SK-N-SH treated with all-trans-retinoic acid at 6 μM for 48 hours (cell line): ENCODE measurements around the gene GRID1.
A peak's percentile ranks its signal among the peaks of the same experiment; 100 is the strongest.

ENCODE experiments used
- ATAC-seq: fragments of 200-7000 bp; cut with Tn5 transposase; 3 replicates; pipeline ENCODE4 v1.9.1; 2020; ENCODE audit warnings: mild to moderate bottlenecking, moderate library complexity
- CREB5 ChIP-seq: fragments of 250-450 bp; sonication (Bioruptor Pico); IDR thresholded peaks from 2 replicates; pipeline ENCODE4 v1.5.1; 2020; ENCODE audit warnings: low read depth, mild to moderate bottlenecking, moderate library complexity
- CSDC2 ChIP-seq: fragments of 250-450 bp; sonication (Bioruptor Pico); IDR thresholded peaks from 2 replicates; pipeline ENCODE4 v1.5.0; 2020; ENCODE audit warnings: mild to moderate bottlenecking, moderate library complexity
- CSRNP3 ChIP-seq: fragments of 250-450 bp; sonication (Bioruptor Pico); IDR thresholded peaks from 2 replicates; pipeline ENCODE4 v1.5.1; 2021; ENCODE audit warnings: mild to moderate bottlenecking, moderate library complexity
- ESRRG ChIP-seq: fragments of 250-450 bp; sonication (Bioruptor Pico); IDR thresholded peaks from 2 replicates; pipeline ENCODE4 v1.6.1; 2021; ENCODE audit warnings: mild to moderate bottlenecking
- GLIS3 ChIP-seq: fragments of 250-450 bp; sonication (Bioruptor Pico); IDR thresholded peaks from 2 replicates; pipeline ENCODE4 v1.5.0; 2020; ENCODE audit warnings: mild to moderate bottlenecking, moderate library complexity
- ISL1 ChIP-seq: fragments of 250-450 bp; sonication (Bioruptor Pico); IDR thresholded peaks from 2 replicates; pipeline ENCODE4 v2.1.2; 2022; ENCODE audit warnings: mild to moderate bottlenecking, moderate library complexity
- OSR1 ChIP-seq: fragments of 250-450 bp; sonication (Bioruptor Pico); IDR thresholded peaks from 2 replicates; pipeline ENCODE4 v1.8.0; 2022; ENCODE audit warnings: moderate library complexity, mild to moderate bottlenecking, inconsistent platforms
- PATZ1 ChIP-seq: fragments of 250-450 bp; sonication (Bioruptor Pico); IDR thresholded peaks from 2 replicates; pipeline ENCODE4 v1.8.0; 2020; ENCODE audit warnings: mild to moderate bottlenecking, moderate library complexity, borderline replicate concordance
- POU6F1 ChIP-seq: fragments of 250-450 bp; sonication (Bioruptor Pico); IDR thresholded peaks from 2 replicates; pipeline ENCODE4 v1.8.0; 2021; ENCODE audit warnings: low read depth, mild to moderate bottlenecking, moderate library complexity, borderline replicate concordance
- PPARA ChIP-seq: fragments of 250-450 bp; sonication (Bioruptor Pico); IDR thresholded peaks from 2 replicates; pipeline ENCODE4 v1.5.0; 2020; ENCODE audit warnings: mild to moderate bottlenecking, borderline replicate concordance
- TCF4 ChIP-seq: fragments of 250-450 bp; sonication (Bioruptor Pico); IDR thresholded peaks from 2 replicates; pipeline ENCODE4 v1.8.0; 2021; ENCODE audit warnings: mild to moderate bottlenecking, moderate library complexity, borderline replicate concordance
- TOX ChIP-seq: fragments of 250-450 bp; sonication (Bioruptor Pico); IDR thresholded peaks from 2 replicates; pipeline ENCODE4 v1.8.0; 2021; ENCODE audit warnings: mild to moderate bottlenecking, moderate library complexity, borderline replicate concordance
- TSHZ2 ChIP-seq: fragments of 250-450 bp; sonication (Bioruptor Pico); IDR thresholded peaks from 2 replicates; pipeline ENCODE4 v1.5.0; 2020; ENCODE audit warnings: mild to moderate bottlenecking, moderate library complexity
- ZC3H10 ChIP-seq: fragments of 250-450 bp; sonication (Bioruptor Pico); IDR thresholded peaks from 2 replicates; pipeline ENCODE4 v1.5.1; 2021; ENCODE audit warnings: mild to moderate bottlenecking, moderate library complexity
- ZFP3 ChIP-seq: fragments of 250-450 bp; sonication (Bioruptor Pico); IDR thresholded peaks from 2 replicates; pipeline ENCODE4 v1.5.0; 2020; ENCODE audit warnings: mild to moderate bottlenecking, moderate library complexity
- ZFP30 ChIP-seq: fragments of 450-650 bp; formaldehyde crosslinking; IDR thresholded peaks from 2 replicates; pipeline ENCODE4 v1.5.0; 2022; ENCODE audit warnings: mild to moderate bottlenecking, moderate library complexity
- ZNF565 ChIP-seq: fragments of 450-650 bp; formaldehyde crosslinking; conservative IDR thresholded peaks from 2 replicates; pipeline ENCODE4 v1.5.0; 2020; ENCODE audit warnings: low read depth, mild to moderate bottlenecking, moderate library complexity
- ZNF70 ChIP-seq: fragments of 450-650 bp; formaldehyde crosslinking; IDR thresholded peaks from 2 replicates; pipeline ENCODE4 v1.5.0; 2020; ENCODE audit warnings: mild to moderate bottlenecking, moderate library complexity
- ZNF8 ChIP-seq: fragments of 450-650 bp; formaldehyde crosslinking; IDR thresholded peaks from 2 replicates; pipeline ENCODE4 v1.5.0; 2020; ENCODE audit warnings: mild to moderate bottlenecking, moderate library complexity

Gene GRID1

GRCh38 chr10:86254081-86254480 lies 112.5 kb downstream of the GRID1 start:
- no peak for ATAC-seq
- TF ChIP-seq ZFP3 (CRISPR knock-in tag) (no peak), ZC3H10 (CRISPR knock-in tag) (no peak), CSDC2 (no peak), GLIS3 (CRISPR knock-in tag) (no peak), ESRRG (CRISPR knock-in tag) (no peak), PPARA (CRISPR knock-in tag) (no peak), CREB5 (CRISPR knock-in tag) (no peak), OSR1 (CRISPR knock-in tag) (no peak)

- ATAC-seq = peak; percentile 61; the same call in 1 of the 3 replicates
- TF ChIP-seq POU6F1 (CRISPR knock-in tag) (no peak), TCF4 (0 out of 2 replicates have a peak, but pooled peaks have one; percentile 13)
- TF ChIP-seq, all 23 proteins: peak for 1
Observed at GRCh38 chr10:86253091-86254072, 113.2 kb downstream of the GRID1 start.

- TF ChIP-seq CREB5 (CRISPR knock-in tag) (no peak), TCF4 (no peak), ZC3H10 (CRISPR knock-in tag) (no peak), TSHZ2 (CRISPR knock-in tag) (no peak), ZFP30 (no peak), POU6F1 (CRISPR knock-in tag) (no peak), OSR1 (CRISPR knock-in tag) (no peak), ZNF565 (CRISPR knock-in tag) (no peak), CSRNP3 (CRISPR knock-in tag) (no peak), ZNF8 (CRISPR knock-in tag) (no peak), GLIS3 (CRISPR knock-in tag) (no peak)
- no peak; the same call in 2 of the 3 replicates for ATAC-seq
Observed at GRCh38 chr10:86252556-86252955, 114.0 kb downstream of the GRID1 start.

GRCh38 chr10:86252079-86252478 lies 114.5 kb downstream of the GRID1 start:
- TF ChIP-seq ZNF70 = no peak
- TF ChIP-seq PATZ1 (CRISPR knock-in tag) = no peak
- TF ChIP-seq ZNF565 (CRISPR knock-in tag) = no peak
- TF ChIP-seq ISL1 (CRISPR knock-in tag) = no peak
- no peak for TF ChIP-seq CREB5 (CRISPR knock-in tag)
- TF ChIP-seq ZNF8 (CRISPR knock-in tag) = no peak
- TF ChIP-seq TOX = no peak
- no peak for TF ChIP-seq CSDC2
- no peak for ATAC-seq
